ENCODE results near the gene RPS6KC1. TPM values are rescaled to one million over a fixed set of nuclear protein-coding genes. Genes with fewer than 3 reads are reported as not detected.
A peak's percentile ranks its signal among the peaks of the same experiment; 100 is the strongest.

RPS6KC1 gene
- total RNA-seq, 3 donors from 2014 or later (not counting 1 experiment from before 2014, with no cell fraction given) = 19.6 to 32.7 (median 24.1) TPM

DNA sequence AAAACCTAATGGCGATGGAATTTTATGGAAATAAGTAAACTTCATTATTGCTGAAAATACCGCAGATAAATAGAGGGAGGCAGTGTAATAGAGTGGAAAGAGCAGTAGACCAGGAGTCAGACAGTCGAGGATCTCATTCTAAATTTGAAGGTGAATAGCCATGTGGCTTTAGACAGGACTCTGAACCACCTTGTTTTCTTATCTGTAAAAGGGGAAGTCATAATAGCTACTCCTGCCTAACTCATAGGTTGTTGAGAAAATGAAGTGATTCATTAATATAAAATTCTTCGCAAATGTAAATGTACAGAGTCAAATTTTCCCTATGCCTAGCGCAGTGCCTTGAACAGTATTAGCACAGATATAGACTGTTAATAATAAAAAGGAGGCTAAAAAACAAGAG lies 14.8 kb downstream of the RPS6KC1 start:
- Mint-ChIP-seq H3K4me3 (no peak overlapping the region), H3K27ac (no peak overlapping the region), H3K36me3 (no peaks in the 10 kb centered on the region), H3K4me1 (peaks cover 13 to 28% of the 10 kb centered on the region in 2 donors), H3K27me3 (ENCODE audit: low read depth in 2 of 2) (no peaks in the 10 kb centered on the region), H3K9me3 (no peaks in the 10 kb centered on the region)
- no peaks in the 10 kb centered on the region for H3K27me3 ChIP-seq (ENCODE audit: control insufficient read depth, insufficient read depth, low read length)
- no peaks in the 10 kb centered on the region for H3K9me3 ChIP-seq (ENCODE audit: control insufficient read depth, insufficient read depth, low read length)
- H3K36me3 ChIP-seq (ENCODE audit: control insufficient read depth, insufficient read depth, low read length) = no peaks in the 10 kb centered on the region
- H3K4me1 ChIP-seq (ENCODE audit: control insufficient read depth, insufficient read depth, low read length) = no peaks in the 10 kb centered on the region
- no peak for ATAC-seq
- TF ChIP-seq CTCF (IDR thresholded peaks at IDR 0.05) = no peak
- no peak for DNase-seq
- H3K27ac ChIP-seq (ENCODE audit: low read length) = no peak overlapping the region
- 90% methylated on average over 3 of the region's 5 CpGs for WGBS (ENCODE audit: insufficient coverage)
- no peak overlapping the region for H3K4me3 ChIP-seq (ENCODE audit: low read length)
- intact Hi-C loops (cut with micrococcal nuclease) = no loop called here

DNA sequence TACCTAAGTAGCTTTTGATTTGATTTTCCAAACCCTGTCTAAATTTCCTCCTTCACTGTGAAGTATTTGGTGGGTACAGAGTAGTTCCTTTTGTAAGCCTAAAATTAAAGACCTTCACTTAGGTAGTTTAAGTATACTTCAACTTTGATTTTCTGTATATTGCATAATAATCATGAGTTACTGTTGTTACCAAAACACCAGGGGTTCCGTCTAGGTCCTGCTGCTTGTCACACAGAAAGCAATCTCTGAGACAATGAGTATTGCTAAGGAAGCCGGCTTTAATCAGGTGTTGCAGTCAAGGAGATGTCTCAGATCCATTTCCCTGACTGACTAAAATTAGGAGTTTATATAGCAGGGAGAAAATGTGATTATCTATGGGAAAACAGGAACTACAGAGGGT lies 15.3 kb downstream of the RPS6KC1 start:
- Histone ChIP-seq H3K4me3 (ENCODE audit: low read length) (no peak overlapping the region), H3K4me1 (ENCODE audit: control insufficient read depth, insufficient read depth, low read length) (peaks cover 4% of the 10 kb centered on the region), H3K27ac (ENCODE audit: low read length) (no peak overlapping the region), H3K27me3 (ENCODE audit: control insufficient read depth, insufficient read depth, low read length) (no peaks in the 10 kb centered on the region), H3K9me3 (ENCODE audit: control insufficient read depth, insufficient read depth, low read length) (no peaks in the 10 kb centered on the region), H3K36me3 (ENCODE audit: control insufficient read depth, insufficient read depth, low read length) (no peaks in the 10 kb centered on the region)
- ATAC-seq = no peak
- no peaks in the 10 kb centered on the region for H3K27me3 Mint-ChIP-seq (ENCODE audit: low read depth in 2 of 2)
- H3K9me3 Mint-ChIP-seq = no peaks in the 10 kb centered on the region
- no peak for TF ChIP-seq CTCF (IDR thresholded peaks at IDR 0.05)
- DNase-seq = no peak
- H3K27ac Mint-ChIP-seq = no peak overlapping the region
- H3K4me1 Mint-ChIP-seq = peaks cover 8 to 24% of the 10 kb centered on the region in 2 donors
- H3K4me3 Mint-ChIP-seq = no peak overlapping the region
- WGBS (ENCODE audit: insufficient coverage) = 95% methylated on average over 2 of the region's 2 CpGs
- no peaks in the 10 kb centered on the region for H3K36me3 Mint-ChIP-seq
- intact Hi-C loops (cut with micrococcal nuclease) = no loop called here

DNA sequence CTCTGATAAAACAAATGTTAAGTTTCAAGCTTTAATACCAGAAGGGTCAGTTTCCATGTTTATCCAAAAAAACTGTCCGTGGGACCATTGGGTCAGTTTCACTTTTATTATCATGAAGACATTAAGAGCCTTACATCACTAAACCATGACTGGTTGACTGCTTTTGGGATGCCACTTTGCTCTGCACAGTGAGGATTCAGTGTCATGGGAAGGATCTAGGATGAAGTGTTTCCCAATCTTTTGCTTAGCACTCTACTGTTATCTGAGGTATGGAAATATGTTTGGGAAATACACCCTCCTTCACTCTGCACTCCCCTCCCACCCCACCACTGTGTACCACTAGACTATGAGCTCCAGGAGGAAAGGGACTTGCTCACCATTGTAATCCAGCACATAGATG lies 16.3 kb downstream of the RPS6KC1 start:
- Mint-ChIP-seq H3K27ac (no peak overlapping the region), H3K27me3 (ENCODE audit: low read depth in 2 of 2) (no peaks in the 10 kb centered on the region), H3K4me1 (peaks cover 11 to 28% of the 10 kb centered on the region in 2 donors), H3K4me3 (no peak overlapping the region), H3K9me3 (no peaks in the 10 kb centered on the region), H3K36me3 (no peaks in the 10 kb centered on the region)
- Histone ChIP-seq H3K4me1 (ENCODE audit: control insufficient read depth, insufficient read depth, low read length) (peaks cover 4% of the 10 kb centered on the region), H3K27me3 (ENCODE audit: control insufficient read depth, insufficient read depth, low read length) (no peaks in the 10 kb centered on the region), H3K36me3 (ENCODE audit: control insufficient read depth, insufficient read depth, low read length) (no peaks in the 10 kb centered on the region), H3K9me3 (ENCODE audit: control insufficient read depth, insufficient read depth, low read length) (no peaks in the 10 kb centered on the region), H3K27ac (ENCODE audit: low read length) (no peak overlapping the region), H3K4me3 (ENCODE audit: low read length) (no peak overlapping the region)
- 100% methylated on average over 1 of the region's 1 CpG for WGBS (ENCODE audit: insufficient coverage)
- ATAC-seq (no peak), DNase-seq (no peak)
- TF ChIP-seq CTCF (IDR thresholded peaks at IDR 0.05) = no peak
- intact Hi-C loops (cut with micrococcal nuclease) = no loop called here

- intact Hi-C loops (cut with micrococcal nuclease) = no loop called here
- no peak for TF ChIP-seq CTCF (IDR thresholded peaks at IDR 0.05)
- Histone ChIP-seq H3K36me3 (ENCODE audit: control insufficient read depth, insufficient read depth, low read length) (no peaks in the 10 kb centered on the region), H3K4me1 (ENCODE audit: control insufficient read depth, insufficient read depth, low read length) (peaks cover 4% of the 10 kb centered on the region), H3K4me3 (ENCODE audit: low read length) (no peak overlapping the region), H3K9me3 (ENCODE audit: control insufficient read depth, insufficient read depth, low read length) (no peaks in the 10 kb centered on the region), H3K27ac (ENCODE audit: low read length) (no peak overlapping the region), H3K27me3 (ENCODE audit: control insufficient read depth, insufficient read depth, low read length) (no peaks in the 10 kb centered on the region)
- Mint-ChIP-seq H3K36me3 (no peaks in the 10 kb centered on the region), H3K9me3 (no peaks in the 10 kb centered on the region), H3K4me3 (no peak overlapping the region), H3K27me3 (ENCODE audit: low read depth in 2 of 2) (no peaks in the 10 kb centered on the region), H3K4me1 (peaks cover 22 to 39% of the 10 kb centered on the region in 2 donors), H3K27ac (peak overlapping the region; percentile 68)
- 5% methylated on average over 1 of the region's 2 CpGs for WGBS (ENCODE audit: insufficient coverage)
- peak; percentile 81 to 89 (median 89) for ATAC-seq
- peak in 1 of 2 donors; percentile 44 for DNase-seq
These were observed 19.4 kb downstream of the RPS6KC1 start for GRCh38 chr1:213070406-213070805.

Measured in natural killer cell (primary cell).